ENCODE results near the gene NDST3. TPM values are rescaled to one million over a fixed set of nuclear protein-coding genes. Genes with fewer than 3 reads are reported as not detected.

Gene NDST3
- total RNA-seq, 4 donors from 2014 or later = under 0.01 TPM; not detected in 3

GRCh38 chr4:118270492-118270891, 236.2 kb downstream of the NDST3 start:
- intact Hi-C loops (cut with DNase I) = no loop called here
- peaks cover 0 to 3% (median 0%) of the 10 kb centered on the region in 4 donors for H3K27me3 ChIP-seq
- no peaks in the 10 kb centered on the region for H3K9me3 ChIP-seq
- peaks cover 0 to 5% (median 3%) of the 10 kb centered on the region in 4 donors for H3K4me1 ChIP-seq
- H3K36me3 ChIP-seq = no peaks in the 10 kb centered on the region
- peak; percentile 55 to 59 (median 56) for TF ChIP-seq CTCF (IDR thresholded peaks at IDR 0.05)
- TF ChIP-seq EP300 (IDR thresholded peaks at IDR 0.05) = no peak
- no peak overlapping the region for H3K27ac ChIP-seq (replicated peaks in 1 of 4)
- no peak for DNase-seq (ENCODE audit: extremely low spot score)
- 4% methylated on average over 2 of the region's 2 CpGs for WGBS
- H3K4me3 ChIP-seq = no peak overlapping the region

GRCh38 chr4:118271788-118272187, 237.5 kb downstream of the NDST3 start:
- H3K4me1 ChIP-seq = no peaks in the 10 kb centered on the region
- whole genome bisulfite sequencing = 88% methylated on average over 2 of the region's 2 CpGs
- H3K4me3 ChIP-seq = no peak overlapping the region
- no peaks in the 10 kb centered on the region for H3K9me3 ChIP-seq
- no peaks in the 10 kb centered on the region for H3K27me3 ChIP-seq
- no peak for TF ChIP-seq POLR2AphosphoS5 (IDR thresholded peaks at IDR 0.05)
- no peak for TF ChIP-seq EP300 (IDR thresholded peaks at IDR 0.05)
- TF ChIP-seq CTCF (IDR thresholded peaks at IDR 0.05) = no peak
- no peak for TF ChIP-seq POLR2A (IDR thresholded peaks at IDR 0.05; ENCODE audit: low read depth)
- H3K27ac ChIP-seq (replicated peaks in 1 of 4) = no peak overlapping the region
- no peaks in the 10 kb centered on the region for H3K36me3 ChIP-seq
- intact Hi-C loops (cut with DNase I) = no loop called here
- DNase-seq (ENCODE audit: extremely low spot score) = no peak

GRCh38 chr4:118273642-118274041, 239.4 kb downstream of the NDST3 start:
- 83% methylated on average over 1 of the region's 1 CpG for WGBS
- no peaks in the 10 kb centered on the region for H3K27me3 ChIP-seq
- no peaks in the 10 kb centered on the region for H3K36me3 ChIP-seq
- H3K4me3 ChIP-seq = no peak overlapping the region
- intact Hi-C loops (cut with DNase I) = no loop called here
- H3K9me3 ChIP-seq = no peaks in the 10 kb centered on the region
- peaks cover 0 to 4% (median 0%) of the 10 kb centered on the region in 4 donors for H3K4me1 ChIP-seq
- no peak overlapping the region for H3K27ac ChIP-seq (replicated peaks in 1 of 4)
- no peak for TF ChIP-seq POLR2AphosphoS5 (IDR thresholded peaks at IDR 0.05)
- TF ChIP-seq EP300 (IDR thresholded peaks at IDR 0.05) = no peak
- no peak for DNase-seq (ENCODE audit: extremely low spot score)

GRCh38 chr4:118276580-118276979, 242.3 kb downstream of the NDST3 start:
- DNase-seq (ENCODE audit: extremely low spot score) = no peak
- no peak overlapping the region for H3K4me3 ChIP-seq
- H3K4me1 ChIP-seq = peaks cover 19 to 29% (median 27%) of the 10 kb centered on the region in 4 donors
- no peak for TF ChIP-seq POLR2A (IDR thresholded peaks at IDR 0.05; ENCODE audit: low read depth)
- TF ChIP-seq EP300 (IDR thresholded peaks at IDR 0.05) = no peak
- no peak for TF ChIP-seq POLR2AphosphoS5 (IDR thresholded peaks at IDR 0.05)
- TF ChIP-seq CTCF (IDR thresholded peaks at IDR 0.05) = no peak
- no peaks in the 10 kb centered on the region for H3K9me3 ChIP-seq
- no peaks in the 10 kb centered on the region for H3K27me3 ChIP-seq
- intact Hi-C loops (cut with DNase I) = no loop called here
- WGBS = 69% methylated on average over 2 of the region's 2 CpGs
- peaks cover 0 to 10% (median 5%) of the 10 kb centered on the region in 4 donors for H3K36me3 ChIP-seq
- no peak overlapping the region for H3K27ac ChIP-seq (replicated peaks in 1 of 4)

- no peaks in the 10 kb centered on the region for H3K9me3 ChIP-seq
- WGBS = 99% methylated on average over 4 of the region's 4 CpGs
- no peak for DNase-seq (ENCODE audit: extremely low spot score)
- intact Hi-C loops (cut with DNase I) = no loop called here
- no peaks in the 10 kb centered on the region for H3K27me3 ChIP-seq
- peaks cover 21 to 35% (median 27%) of the 10 kb centered on the region in 4 donors for H3K4me1 ChIP-seq
- H3K27ac ChIP-seq (replicated peaks in 1 of 4) = no peak overlapping the region
- H3K36me3 ChIP-seq = peaks cover 0 to 17% (median 7%) of the 10 kb centered on the region in 4 donors
- no peak overlapping the region for H3K4me3 ChIP-seq
- TF ChIP-seq EP300 (IDR thresholded peaks at IDR 0.05) (no peak), POLR2AphosphoS5 (IDR thresholded peaks at IDR 0.05) (no peak), POLR2A (IDR thresholded peaks at IDR 0.05; ENCODE audit: low read depth) (no peak)
Measured at GRCh38 chr4:118277243-118277642, 243.0 kb downstream of the NDST3 start.

Measured in esophagus muscularis mucosa (tissue), 4 donors.